Measurements from ENCODE around the gene SRRM4.

SRRM4 gene

GRCh38 chr12:119117936-119118335 lies 136.6 kb downstream of the SRRM4 start:
- DNase-seq (ENCODE audit: low read depth in 2 of 2): no peak

GRCh38 chr12:119118625-119119024 lies 137.3 kb downstream of the SRRM4 start:
- no peak for DNase-seq (ENCODE audit: low read depth in 2 of 2)

GRCh38 chr12:119122047-119122446 lies 140.7 kb downstream of the SRRM4 start:
- no peak for DNase-seq (ENCODE audit: low read depth in 2 of 2)

- DNase-seq (ENCODE audit: low read depth in 2 of 2): no peak
Observed at GRCh38 chr12:119122751-119123150, 141.4 kb downstream of the SRRM4 start.

GRCh38 chr12:119128527-119128926 lies 147.2 kb downstream of the SRRM4 start:
- no peak for DNase-seq (ENCODE audit: low read depth in 2 of 2)

- no peak for DNase-seq (ENCODE audit: low read depth in 2 of 2)
Observed at GRCh38 chr12:119129827-119130434, 148.6 kb downstream of the SRRM4 start.

GRCh38 chr12:119130523-119130922 lies 149.2 kb downstream of the SRRM4 start:
- DNase-seq (ENCODE audit: low read depth in 2 of 2): no peak

- no peak for DNase-seq (ENCODE audit: low read depth in 2 of 2)
Observed at GRCh38 chr12:119134284-119135072, 153.1 kb downstream of the SRRM4 start.

GRCh38 chr12:119136811-119137410 lies 155.6 kb downstream of the SRRM4 start:
- DNase-seq (ENCODE audit: low read depth in 2 of 2): no peak

- DNase-seq (ENCODE audit: low read depth in 2 of 2): no peak
Observed at GRCh38 chr12:119139448-119139847, 158.1 kb downstream of the SRRM4 start.

- no peak for DNase-seq (ENCODE audit: low read depth in 2 of 2)
Observed at GRCh38 chr12:119145367-119145766, 164.0 kb downstream of the SRRM4 start.

GRCh38 chr12:119147847-119148448 lies 166.6 kb downstream of the SRRM4 start:
- no peak for DNase-seq (ENCODE audit: low read depth in 2 of 2)

- DNase-seq (ENCODE audit: low read depth in 2 of 2): no peak
Observed at GRCh38 chr12:119149270-119149669, 167.9 kb downstream of the SRRM4 start.

GRCh38 chr12:119151445-119152026 lies 170.2 kb downstream of the SRRM4 start:
- DNase-seq (ENCODE audit: low read depth in 2 of 2): no peak

- peak; percentile 4 for DNase-seq (ENCODE audit: low read depth in 2 of 2)
Observed at GRCh38 chr12:119153477-119154434, 172.4 kb downstream of the SRRM4 start.

- peak in 1 of 2 donors; percentile 7 for DNase-seq (ENCODE audit: low read depth in 2 of 2)
Observed at GRCh38 chr12:119154435-119154818, 173.1 kb downstream of the SRRM4 start.

GRCh38 chr12:119156401-119157044 lies 175.2 kb downstream of the SRRM4 start:
- DNase-seq (ENCODE audit: low read depth in 2 of 2): no peak

GRCh38 chr12:119157528-119157927 lies 176.2 kb downstream of the SRRM4 start:
- no peak for DNase-seq (ENCODE audit: low read depth in 2 of 2)

- no peak for DNase-seq (ENCODE audit: low read depth in 2 of 2)
Observed at GRCh38 chr12:119157978-119158377, 176.6 kb downstream of the SRRM4 start.

GRCh38 chr12:119158402-119158801 lies 177.1 kb downstream of the SRRM4 start:
- DNase-seq (ENCODE audit: low read depth in 2 of 2): no peak

GRCh38 chr12:119159844-119160243 lies 178.5 kb downstream of the SRRM4 start:
- no peak for DNase-seq (ENCODE audit: low read depth in 2 of 2)
